GM18502 (cell line): ENCODE results near the gene ATF7IP2.
"Not testable (repeated sequence)": the region's sequence is repeated elsewhere in the genome, so short reads cannot be mapped to it uniquely, and the experiment has no call there.

ENCODE experiments used
- ATAC-seq: cut with Tn5 transposase; IDR thresholded peaks from one replicate; pipeline ENCODE4 v1.9.1; 2021; ENCODE audit warnings: mild to moderate bottlenecking; ENCODE audit not compliant: unreplicated experiment, poor library complexity

ATF7IP2 gene

GRCh38 chr16:10504404-10504885 is 118.6 kb downstream of the ATF7IP2 start:
- no peak for ATAC-seq

- ATAC-seq = not testable (repeated sequence)
Observed at GRCh38 chr16:10505286-10505685, 119.4 kb downstream of the ATF7IP2 start.

GRCh38 chr16:10509534-10510025 is 123.7 kb downstream of the ATF7IP2 start:
- peak; percentile 89 for ATAC-seq

GRCh38 chr16:10510279-10510678 is 124.4 kb downstream of the ATF7IP2 start:
- no peak for ATAC-seq

GRCh38 chr16:10511829-10512228 is 126.0 kb downstream of the ATF7IP2 start:
- ATAC-seq = no peak

GRCh38 chr16:10514369-10515055 is 128.7 kb downstream of the ATF7IP2 start:
- ATAC-seq = no peak

GRCh38 chr16:10517868-10518267 is 132.0 kb downstream of the ATF7IP2 start:
- no peak for ATAC-seq

GRCh38 chr16:10518479-10519041 is 132.7 kb downstream of the ATF7IP2 start:
- no peak for ATAC-seq

GRCh38 chr16:10519297-10519696 is 133.4 kb downstream of the ATF7IP2 start:
- no peak for ATAC-seq

GRCh38 chr16:10519929-10520868 is 134.3 kb downstream of the ATF7IP2 start:
- no peak for ATAC-seq

GRCh38 chr16:10520869-10521578 is 135.2 kb downstream of the ATF7IP2 start:
- no peak for ATAC-seq

- no peak for ATAC-seq
Observed at GRCh38 chr16:10521681-10522274, 135.9 kb downstream of the ATF7IP2 start.

GRCh38 chr16:10522966-10523365 is 137.1 kb downstream of the ATF7IP2 start:
- no peak for ATAC-seq

GRCh38 chr16:10525214-10525825 is 139.5 kb downstream of the ATF7IP2 start:
- no peak for ATAC-seq

- ATAC-seq = no peak
Observed at GRCh38 chr16:10526962-10527361, 141.1 kb downstream of the ATF7IP2 start.

GRCh38 chr16:10528635-10529034 is 142.8 kb downstream of the ATF7IP2 start:
- no peak for ATAC-seq

- no peak for ATAC-seq
Observed at GRCh38 chr16:10529895-10530669, 144.2 kb downstream of the ATF7IP2 start.

GRCh38 chr16:10530685-10531084 is 144.8 kb downstream of the ATF7IP2 start:
- no peak for ATAC-seq

- no peak for ATAC-seq
Observed at GRCh38 chr16:10531582-10531981, 145.7 kb downstream of the ATF7IP2 start.
